Type B pancreatic cell (in vitro differentiated cells): ENCODE results near the gene ST6GALNAC5. TPM values are rescaled to one million over a fixed set of nuclear protein-coding genes. Genes with fewer than 3 reads are reported as not detected.
"Not testable (repeated sequence)": the region's sequence is repeated elsewhere in the genome, so short reads cannot be mapped to it uniquely, and the experiment has no call there.

ENCODE experiments used
- DNase-seq: peaks from one replicate; pipeline ENCODE4 v3.0.0; 2021; ENCODE audit warnings: mixed read lengths; ENCODE audit not compliant: unreplicated experiment; ENCODE audit errors: extremely low spot score
- H3K27ac Mint-ChIP-seq: 2 replicates; pipeline ENCODE4 v1.8.0; 2021; ENCODE audit warnings: mild to moderate bottlenecking, mixed read lengths
- H3K27me3 Mint-ChIP-seq: 2 replicates; pipeline ENCODE4 v1.8.0; 2021; ENCODE audit warnings: mixed read lengths
- H3K36me3 Mint-ChIP-seq: 2 replicates; pipeline ENCODE4 v1.8.0; 2021; ENCODE audit warnings: mixed read lengths
- H3K4me1 Mint-ChIP-seq: one replicate; pipeline ENCODE4 v1.8.0; 2021; ENCODE audit warnings: mixed read lengths; ENCODE audit not compliant: unreplicated experiment
- H3K4me3 Mint-ChIP-seq: 2 replicates; pipeline ENCODE4 v1.8.0; 2021; ENCODE audit warnings: mild to moderate bottlenecking, mixed read lengths
- H3K9me3 Mint-ChIP-seq: 2 replicates; pipeline ENCODE4 v1.8.0; 2021; ENCODE audit warnings: mixed read lengths
- long read RNA-seq: library from polyadenylated mRNA; unstranded; transcript quantifications from one replicate; pipeline ENCODE4 v2.0.0, GENCODE V29; 2020
- total RNA-seq: library from RNA; stranded (reverse); gene quantifications from 2 replicates; pipeline ENCODE4 v1.2.1, GENCODE V29; 2021; ENCODE audit warnings: low replicate concordance
- TF ChIP-seq, protein P1 (sequence below): fragments of 200-600 bp; sonication (generic); conservative IDR thresholded peaks from 2 replicates; pipeline ENCODE4 v1.5.0; 2021; ENCODE audit warnings: antibody characterized with exemption, mild to moderate bottlenecking

Gene ST6GALNAC5
- 21.1 and 36.6 TPM in 2 replicates for total RNA-seq
- long read RNA-seq, transcript ST6GALNAC5-202 (5 exons, 3,751 nt): major isoform, 7 of 18 reads
- long read RNA-seq, partial matches to known transcripts: 3 of 18 reads
- long read RNA-seq, other reads (novel, unspliced or antisense): 6 of 18 reads

DNA sequence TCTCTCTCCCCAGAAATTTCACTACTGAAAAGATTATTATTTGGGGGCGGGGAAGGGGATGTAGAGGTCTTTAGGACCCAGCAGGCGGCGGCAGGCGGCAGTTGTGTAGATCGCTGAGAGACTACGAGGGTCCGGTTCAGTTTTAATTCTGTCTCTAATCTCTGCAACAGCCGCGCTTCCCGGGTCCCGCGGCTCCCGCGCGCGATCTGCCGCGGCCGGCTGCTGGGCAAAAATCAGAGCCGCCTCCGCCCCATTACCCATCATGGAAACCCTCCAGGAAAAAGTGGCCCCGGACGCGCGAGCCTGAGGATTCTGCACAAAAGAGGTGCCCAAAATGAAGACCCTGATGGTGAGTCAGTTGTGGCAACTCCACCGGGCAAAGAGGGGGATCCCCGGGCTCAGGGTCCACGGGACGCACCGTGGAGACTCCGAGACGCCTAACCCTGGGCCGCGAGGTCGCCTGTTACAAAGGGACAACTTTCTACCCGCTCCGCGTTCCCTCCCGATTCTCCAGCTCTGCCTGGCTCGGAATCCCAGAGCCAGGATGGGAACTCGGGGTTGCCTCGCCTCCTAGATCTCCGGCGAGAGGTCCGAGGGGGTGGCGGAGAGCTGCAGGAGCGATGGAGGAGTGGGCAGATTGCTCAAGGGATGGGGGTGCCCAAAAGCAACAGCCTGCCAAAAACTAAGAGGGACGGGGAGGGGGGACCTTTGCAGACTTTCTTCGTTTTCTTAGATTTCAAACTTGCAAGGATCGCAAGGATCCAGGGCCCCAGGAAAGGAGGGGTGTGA lies at the start of gene ST6GALNAC5:
Gene ST6GALNAC5 (plus strand): TSS at position 139 of the 789 bp plus-strand sequence.
- peaks cover 77% of the 10 kb centered on the region for H3K27me3 Mint-ChIP-seq
- peak; percentile 74 for DNase-seq
- TF ChIP-seq, protein P1, sequence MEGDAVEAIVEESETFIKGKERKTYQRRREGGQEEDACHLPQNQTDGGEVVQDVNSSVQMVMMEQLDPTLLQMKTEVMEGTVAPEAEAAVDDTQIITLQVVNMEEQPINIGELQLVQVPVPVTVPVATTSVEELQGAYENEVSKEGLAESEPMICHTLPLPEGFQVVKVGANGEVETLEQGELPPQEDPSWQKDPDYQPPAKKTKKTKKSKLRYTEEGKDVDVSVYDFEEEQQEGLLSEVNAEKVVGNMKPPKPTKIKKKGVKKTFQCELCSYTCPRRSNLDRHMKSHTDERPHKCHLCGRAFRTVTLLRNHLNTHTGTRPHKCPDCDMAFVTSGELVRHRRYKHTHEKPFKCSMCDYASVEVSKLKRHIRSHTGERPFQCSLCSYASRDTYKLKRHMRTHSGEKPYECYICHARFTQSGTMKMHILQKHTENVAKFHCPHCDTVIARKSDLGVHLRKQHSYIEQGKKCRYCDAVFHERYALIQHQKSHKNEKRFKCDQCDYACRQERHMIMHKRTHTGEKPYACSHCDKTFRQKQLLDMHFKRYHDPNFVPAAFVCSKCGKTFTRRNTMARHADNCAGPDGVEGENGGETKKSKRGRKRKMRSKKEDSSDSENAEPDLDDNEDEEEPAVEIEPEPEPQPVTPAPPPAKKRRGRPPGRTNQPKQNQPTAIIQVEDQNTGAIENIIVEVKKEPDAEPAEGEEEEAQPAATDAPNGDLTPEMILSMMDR: peak; percentile 30

DNA sequence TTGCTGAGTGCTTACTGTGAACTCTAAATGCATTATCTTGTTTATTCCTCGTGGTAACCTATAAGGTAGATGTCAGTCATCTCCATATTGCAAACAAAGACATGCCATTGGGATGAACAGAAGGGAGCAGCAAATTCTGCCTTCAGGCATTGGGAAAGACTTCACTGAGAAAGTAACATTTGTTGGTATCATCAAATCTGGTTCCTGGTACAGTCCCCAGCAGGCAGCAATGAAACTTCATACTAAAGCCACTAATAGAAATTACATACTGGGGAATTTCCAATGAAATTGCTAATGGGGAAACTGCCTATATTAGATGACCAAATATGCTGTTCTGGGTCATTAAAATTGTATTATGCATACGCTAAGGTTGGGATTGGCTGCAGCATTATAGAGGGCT lies 47.3 kb upstream of the ST6GALNAC5 start:
- no peaks in the 10 kb centered on the region for H3K36me3 Mint-ChIP-seq
- no peak overlapping the region for H3K4me3 Mint-ChIP-seq
- no peaks in the 10 kb centered on the region for H3K9me3 Mint-ChIP-seq
- H3K4me1 Mint-ChIP-seq: no peaks in the 10 kb centered on the region
- DNase-seq: no peak
- peaks cover 20% of the 10 kb centered on the region for H3K27me3 Mint-ChIP-seq
- no peak overlapping the region for H3K27ac Mint-ChIP-seq
- TF ChIP-seq, protein P1: no peak

More for the DNA sequence above, at the start of gene ST6GALNAC5:
- peak within 1 kb of the TSS; percentile 36 for H3K27ac Mint-ChIP-seq
- H3K4me3 Mint-ChIP-seq: peak within 1 kb of the TSS; percentile 94
- no peaks in the 10 kb centered on the region for H3K4me1 Mint-ChIP-seq
- peaks cover 15% of the 10 kb centered on the region for H3K36me3 Mint-ChIP-seq
- no peaks in the 10 kb centered on the region for H3K9me3 Mint-ChIP-seq

DNA sequence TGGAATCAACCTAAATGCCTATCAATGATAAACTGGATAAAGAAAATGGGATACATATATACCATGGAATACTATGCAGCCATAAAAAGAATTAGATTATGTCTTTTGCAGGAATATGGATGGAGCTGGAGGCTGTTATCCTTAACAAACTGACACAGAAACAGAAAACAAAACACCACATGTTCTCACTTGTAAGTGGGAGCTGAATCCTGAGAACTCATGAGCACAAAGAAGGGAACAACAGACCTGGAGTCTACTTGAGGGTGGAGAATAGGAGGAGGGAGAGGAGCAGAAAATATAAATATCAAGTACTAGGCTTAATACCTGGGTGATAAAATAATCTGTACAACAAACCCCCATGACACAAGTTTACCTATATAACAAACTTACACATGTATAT lies 44.3 kb upstream of the ST6GALNAC5 start:
- not testable (repeated sequence) for H3K36me3 Mint-ChIP-seq, DNase-seq, H3K27me3 Mint-ChIP-seq, H3K27ac Mint-ChIP-seq, H3K4me3 Mint-ChIP-seq, H3K9me3 Mint-ChIP-seq, H3K4me1 Mint-ChIP-seq

DNA sequence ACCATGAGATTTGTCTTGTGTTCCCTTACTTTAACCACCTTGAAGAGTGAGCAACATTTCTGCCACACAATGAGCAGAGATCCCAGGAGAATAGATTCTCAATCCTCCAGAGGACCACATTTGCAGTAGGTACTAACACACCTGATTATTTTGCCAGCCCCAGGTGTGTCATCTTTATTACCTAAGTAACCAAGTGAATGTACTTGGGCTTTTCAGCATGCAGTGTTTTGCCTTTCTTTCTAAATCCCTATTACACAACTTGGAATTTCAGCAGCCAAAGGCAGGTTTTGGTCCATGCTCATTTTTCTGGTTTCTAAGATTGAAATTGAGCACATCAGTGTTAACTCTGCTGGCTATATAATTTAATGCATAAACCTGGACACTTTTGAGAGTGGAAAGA lies 43.2 kb upstream of the ST6GALNAC5 start:
- Mint-ChIP-seq H3K4me1 (peaks cover 4% of the 10 kb centered on the region), H3K27ac (no peak overlapping the region), H3K4me3 (no peak overlapping the region), H3K36me3 (no peaks in the 10 kb centered on the region), H3K27me3 (peaks cover 6% of the 10 kb centered on the region), H3K9me3 (no peaks in the 10 kb centered on the region)
- DNase-seq: no peak
- TF ChIP-seq, protein P1: no peak

DNA sequence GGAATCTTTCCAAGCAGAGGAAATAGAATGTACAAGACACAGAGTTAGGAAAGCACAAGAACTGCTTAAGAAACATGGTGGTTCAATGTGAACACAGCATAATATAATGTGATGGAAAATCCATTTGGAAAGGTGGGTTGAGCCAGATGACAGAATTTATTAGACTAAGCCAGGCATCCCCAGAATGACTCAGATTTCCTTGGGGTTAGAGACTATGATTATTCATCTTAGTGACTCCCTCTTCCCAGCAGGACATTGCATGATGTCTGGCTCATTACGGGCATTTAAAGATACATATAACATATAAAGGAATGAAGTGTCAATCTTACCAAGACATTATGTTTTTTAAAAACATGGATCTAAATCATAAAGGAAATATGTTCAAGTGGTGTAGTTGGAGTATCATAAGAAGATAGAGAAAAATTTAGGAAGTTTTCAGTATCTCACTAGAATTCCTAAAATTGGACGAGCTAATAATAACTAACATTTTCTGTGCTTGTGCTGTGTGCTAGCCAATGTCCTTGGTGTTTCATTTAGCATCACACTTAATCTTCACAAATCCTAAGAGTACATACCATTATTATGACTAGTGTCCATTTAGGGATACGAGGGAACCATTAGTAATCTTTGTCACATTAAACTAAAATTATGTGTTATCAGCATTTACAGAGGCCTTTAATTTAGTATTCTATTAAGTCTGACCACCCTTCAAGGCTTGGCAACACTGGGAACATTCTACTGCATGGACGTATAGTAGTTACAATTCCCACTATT lies 41.0 kb upstream of the ST6GALNAC5 start:
- no peak overlapping the region for H3K4me3 Mint-ChIP-seq
- no peaks in the 10 kb centered on the region for H3K36me3 Mint-ChIP-seq
- no peak overlapping the region for H3K27ac Mint-ChIP-seq
- TF ChIP-seq, protein P1: no peak
- peaks cover 8% of the 10 kb centered on the region for H3K4me1 Mint-ChIP-seq
- DNase-seq: no peak
- H3K27me3 Mint-ChIP-seq: peaks cover 6% of the 10 kb centered on the region
- H3K9me3 Mint-ChIP-seq: no peaks in the 10 kb centered on the region

DNA sequence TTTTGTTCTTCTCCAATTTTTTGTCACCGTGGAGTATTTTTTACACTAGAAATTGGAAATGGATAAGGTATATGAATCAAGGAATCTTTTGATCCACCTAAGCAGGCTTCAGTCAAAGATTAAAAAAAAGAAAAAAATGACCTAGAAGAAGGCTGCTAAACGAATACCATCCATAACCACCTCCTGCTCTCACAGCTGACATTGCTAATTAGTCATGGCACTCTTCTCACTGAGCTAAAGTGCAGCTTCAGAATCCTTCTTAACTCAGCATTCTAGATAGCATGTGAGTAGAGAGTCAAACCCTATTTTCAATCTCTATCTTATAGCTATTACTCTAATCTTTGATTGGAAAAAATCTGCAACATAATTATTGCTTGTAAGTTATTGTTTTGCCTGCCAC lies 40.2 kb upstream of the ST6GALNAC5 start:
- H3K4me3 Mint-ChIP-seq: no peak overlapping the region

More for the DNA sequence above, 40.2 kb upstream of the ST6GALNAC5 start:
- H3K4me1 Mint-ChIP-seq: peaks cover 8% of the 10 kb centered on the region
- TF ChIP-seq, protein P1: no peak
- no peak overlapping the region for H3K27ac Mint-ChIP-seq
- no peaks in the 10 kb centered on the region for H3K36me3 Mint-ChIP-seq
- H3K9me3 Mint-ChIP-seq: no peaks in the 10 kb centered on the region
- H3K27me3 Mint-ChIP-seq: peaks cover 6% of the 10 kb centered on the region
- no peak for DNase-seq
